Measurements from ENCODE around the gene PTBP3. TPM values are rescaled to one million over a fixed set of nuclear protein-coding genes. Genes with fewer than 3 reads are reported as not detected.

Gene PTBP3
- total and polyA plus RNA-seq, 2 of the 13 experiments (the other 11 are each of a cell fraction or from before 2014, with no cell fraction given), result 52.8 to 61.1 TPM

DNA sequence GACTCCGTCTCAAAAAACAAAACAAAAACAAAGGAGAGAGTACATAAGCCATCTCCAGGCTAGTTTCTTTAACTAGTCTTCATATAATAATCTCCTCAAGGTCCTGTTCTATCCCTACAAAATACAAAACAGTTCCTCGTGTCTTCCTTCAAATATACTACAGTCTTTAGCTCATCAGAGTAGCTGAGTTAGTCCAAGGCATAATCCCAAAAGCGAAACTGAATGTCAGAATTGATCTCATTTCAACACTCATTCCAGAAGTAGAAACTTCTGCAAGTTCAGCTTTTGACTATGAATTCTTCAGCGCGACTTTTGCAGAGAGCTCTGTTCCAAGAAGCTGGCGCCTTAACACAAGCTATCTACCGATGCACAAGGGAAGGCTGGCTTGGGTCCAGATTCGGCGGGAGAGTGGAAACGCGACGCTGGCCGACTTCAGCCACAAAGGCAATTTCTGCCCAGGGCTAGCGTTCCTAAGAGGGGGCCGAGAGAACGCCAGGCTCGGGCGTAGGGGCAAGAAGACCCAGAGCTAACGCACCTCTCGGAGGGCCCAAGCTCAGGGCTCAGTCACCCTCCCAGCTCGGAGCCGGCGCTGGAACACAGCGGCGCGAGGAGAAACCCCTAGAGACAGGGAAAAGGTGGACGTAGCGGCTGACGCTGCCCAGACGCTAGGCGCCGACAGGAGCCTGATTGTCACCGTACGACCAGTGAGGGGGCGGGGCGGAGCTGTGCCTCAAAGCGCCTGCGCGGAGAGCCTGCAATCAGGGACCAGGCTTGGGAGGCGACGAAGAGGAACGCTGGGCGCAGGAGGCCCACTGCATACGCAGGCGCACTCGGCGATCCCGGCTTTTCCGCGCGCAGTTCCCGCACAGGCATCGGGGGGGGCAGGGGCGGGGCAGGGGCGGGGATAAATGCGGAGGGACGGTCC is 46.0 kb upstream of the PTBP3 start (continued):
- TF ChIP-seq DPF2 (CRISPR knock-in tag; IDR thresholded peaks at IDR 0.05; ENCODE audit: borderline replicate concordance, low read depth) (no peak), ZNF713 (CRISPR knock-in tag; IDR thresholded peaks at IDR 0.05) (no peak), ZNF34 (CRISPR knock-in tag; IDR thresholded peaks at IDR 0.05; ENCODE audit: borderline replicate concordance) (peak; percentile 35; the same call in 1 of the 2 replicates), ZNF138 (CRISPR knock-in tag; IDR thresholded peaks at IDR 0.05; ENCODE audit: low read depth) (no peak), ZNF607 (CRISPR knock-in tag; IDR thresholded peaks at IDR 0.05; ENCODE audit: borderline replicate concordance) (peak; percentile 68; the same call in 1 of the 2 replicates), SMAD3 (CRISPR knock-in tag; IDR thresholded peaks at IDR 0.05) (0 out of 2 replicates have a peak, but pooled peaks have one; percentile 22), CCDC6 (CRISPR knock-in tag; IDR thresholded peaks at IDR 0.05) (0 out of 2 replicates have a peak, but pooled peaks have one; percentile 48), ISX (CRISPR knock-in tag; conservative IDR thresholded peaks at IDR 0.05) (no peak; the same call in 1 of the 2 replicates), LCORL (IDR thresholded peaks at IDR 0.05) (no peak), LCORL (CRISPR knock-in tag; IDR thresholded peaks at IDR 0.05) (no peak), ZNF430 (CRISPR knock-in tag; IDR thresholded peaks at IDR 0.05) (peak; percentile 81), YEATS4 (CRISPR knock-in tag; IDR thresholded peaks at IDR 0.05; ENCODE audit: borderline replicate concordance) (0 out of 2 replicates have a peak, but pooled peaks have one; percentile 57), HNRNPK (IDR thresholded peaks at IDR 0.05; ENCODE audit: low read depth, low read length, poor library complexity, severe bottlenecking) (no peak), ZBTB20 (CRISPR knock-in tag; IDR thresholded peaks at IDR 0.05; ENCODE audit: borderline replicate concordance, low read depth) (no peak), STAT5B (CRISPR knock-in tag; IDR thresholded peaks at IDR 0.05) (no peak), ZNF605 (CRISPR knock-in tag; IDR thresholded peaks at IDR 0.05) (peak; percentile 74), ELF3 (CRISPR knock-in tag; IDR thresholded peaks at IDR 0.05) (no peak; the same call in 1 of the 2 replicates)
- TF ChIP-seq, protein P1, sequence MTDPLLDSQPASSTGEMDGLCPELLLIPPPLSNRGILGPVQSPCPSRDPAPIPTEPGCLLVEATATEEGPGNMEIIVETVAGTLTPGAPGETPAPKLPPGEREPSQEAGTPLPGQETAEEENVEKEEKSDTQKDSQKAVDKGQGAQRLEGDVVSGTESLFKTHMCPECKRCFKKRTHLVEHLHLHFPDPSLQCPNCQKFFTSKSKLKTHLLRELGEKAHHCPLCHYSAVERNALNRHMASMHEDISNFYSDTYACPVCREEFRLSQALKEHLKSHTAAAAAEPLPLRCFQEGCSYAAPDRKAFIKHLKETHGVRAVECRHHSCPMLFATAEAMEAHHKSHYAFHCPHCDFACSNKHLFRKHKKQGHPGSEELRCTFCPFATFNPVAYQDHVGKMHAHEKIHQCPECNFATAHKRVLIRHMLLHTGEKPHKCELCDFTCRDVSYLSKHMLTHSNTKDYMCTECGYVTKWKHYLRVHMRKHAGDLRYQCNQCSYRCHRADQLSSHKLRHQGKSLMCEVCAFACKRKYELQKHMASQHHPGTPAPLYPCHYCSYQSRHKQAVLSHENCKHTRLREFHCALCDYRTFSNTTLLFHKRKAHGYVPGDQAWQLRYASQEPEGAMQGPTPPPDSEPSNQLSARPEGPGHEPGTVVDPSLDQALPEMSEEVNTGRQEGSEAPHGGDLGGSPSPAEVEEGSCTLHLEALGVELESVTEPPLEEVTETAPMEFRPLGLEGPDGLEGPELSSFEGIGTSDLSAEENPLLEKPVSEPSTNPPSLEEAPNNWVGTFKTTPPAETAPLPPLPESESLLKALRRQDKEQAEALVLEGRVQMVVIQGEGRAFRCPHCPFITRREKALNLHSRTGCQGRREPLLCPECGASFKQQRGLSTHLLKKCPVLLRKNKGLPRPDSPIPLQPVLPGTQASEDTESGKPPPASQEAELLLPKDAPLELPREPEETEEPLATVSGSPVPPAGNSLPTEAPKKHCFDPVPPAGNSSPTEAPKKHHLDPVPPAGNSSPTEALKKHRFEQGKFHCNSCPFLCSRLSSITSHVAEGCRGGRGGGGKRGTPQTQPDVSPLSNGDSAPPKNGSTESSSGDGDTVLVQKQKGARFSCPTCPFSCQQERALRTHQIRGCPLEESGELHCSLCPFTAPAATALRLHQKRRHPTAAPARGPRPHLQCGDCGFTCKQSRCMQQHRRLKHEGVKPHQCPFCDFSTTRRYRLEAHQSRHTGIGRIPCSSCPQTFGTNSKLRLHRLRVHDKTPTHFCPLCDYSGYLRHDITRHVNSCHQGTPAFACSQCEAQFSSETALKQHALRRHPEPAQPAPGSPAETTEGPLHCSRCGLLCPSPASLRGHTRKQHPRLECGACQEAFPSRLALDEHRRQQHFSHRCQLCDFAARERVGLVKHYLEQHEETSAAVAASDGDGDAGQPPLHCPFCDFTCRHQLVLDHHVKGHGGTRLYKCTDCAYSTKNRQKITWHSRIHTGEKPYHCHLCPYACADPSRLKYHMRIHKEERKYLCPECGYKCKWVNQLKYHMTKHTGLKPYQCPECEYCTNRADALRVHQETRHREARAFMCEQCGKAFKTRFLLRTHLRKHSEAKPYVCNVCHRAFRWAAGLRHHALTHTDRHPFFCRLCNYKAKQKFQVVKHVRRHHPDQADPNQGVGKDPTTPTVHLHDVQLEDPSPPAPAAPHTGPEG (CRISPR knock-in tag; IDR thresholded peaks at IDR 0.05), result no peak
- TF ChIP-seq, protein P2, sequence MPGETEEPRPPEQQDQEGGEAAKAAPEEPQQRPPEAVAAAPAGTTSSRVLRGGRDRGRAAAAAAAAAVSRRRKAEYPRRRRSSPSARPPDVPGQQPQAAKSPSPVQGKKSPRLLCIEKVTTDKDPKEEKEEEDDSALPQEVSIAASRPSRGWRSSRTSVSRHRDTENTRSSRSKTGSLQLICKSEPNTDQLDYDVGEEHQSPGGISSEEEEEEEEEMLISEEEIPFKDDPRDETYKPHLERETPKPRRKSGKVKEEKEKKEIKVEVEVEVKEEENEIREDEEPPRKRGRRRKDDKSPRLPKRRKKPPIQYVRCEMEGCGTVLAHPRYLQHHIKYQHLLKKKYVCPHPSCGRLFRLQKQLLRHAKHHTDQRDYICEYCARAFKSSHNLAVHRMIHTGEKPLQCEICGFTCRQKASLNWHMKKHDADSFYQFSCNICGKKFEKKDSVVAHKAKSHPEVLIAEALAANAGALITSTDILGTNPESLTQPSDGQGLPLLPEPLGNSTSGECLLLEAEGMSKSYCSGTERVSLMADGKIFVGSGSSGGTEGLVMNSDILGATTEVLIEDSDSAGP (CRISPR knock-in tag; IDR thresholded peaks at IDR 0.05; ENCODE audit: borderline replicate concordance), result peak; percentile 60; the same call in 1 of the 2 replicates
- TF ChIP-seq, protein P3, sequence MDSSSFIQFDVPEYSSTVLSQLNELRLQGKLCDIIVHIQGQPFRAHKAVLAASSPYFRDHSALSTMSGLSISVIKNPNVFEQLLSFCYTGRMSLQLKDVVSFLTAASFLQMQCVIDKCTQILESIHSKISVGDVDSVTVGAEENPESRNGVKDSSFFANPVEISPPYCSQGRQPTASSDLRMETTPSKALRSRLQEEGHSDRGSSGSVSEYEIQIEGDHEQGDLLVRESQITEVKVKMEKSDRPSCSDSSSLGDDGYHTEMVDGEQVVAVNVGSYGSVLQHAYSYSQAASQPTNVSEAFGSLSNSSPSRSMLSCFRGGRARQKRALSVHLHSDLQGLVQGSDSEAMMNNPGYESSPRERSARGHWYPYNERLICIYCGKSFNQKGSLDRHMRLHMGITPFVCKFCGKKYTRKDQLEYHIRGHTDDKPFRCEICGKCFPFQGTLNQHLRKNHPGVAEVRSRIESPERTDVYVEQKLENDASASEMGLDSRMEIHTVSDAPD (CRISPR knock-in tag; IDR thresholded peaks at IDR 0.05), result no peak
